Esophagus squamous epithelium (tissue), 5 donors: ENCODE data around the gene DOCK1. TPM values are rescaled to one million over a fixed set of nuclear protein-coding genes. Genes with fewer than 3 reads are reported as not detected.

Experiments used
- DNase-seq: peaks from one replicate; lab custom pipeline; 2025; lab: John Stamatoyannopoulos, UW
- H3K27ac ChIP-seq, 4 donors: fragments of 200-600 bp; sonication (generic); one replicate each; pipeline ENCODE4 v1.5.1; 2016 to 2019; ENCODE audit warnings: mild to moderate bottlenecking in 1 of 4
- H3K27me3 ChIP-seq, 4 donors: fragments of 200-600 bp; sonication (generic); 1 replicate in 3 of 4; 2 replicates in 1 of 4; pipeline versions ENCODE4 v1.5.1 to v1.6.0; 2017 to 2021; ENCODE audit warnings: antibody characterized with exemption in 1 of 4
- H3K36me3 ChIP-seq, 3 donors: fragments of 200-600 bp; sonication (generic); one replicate each; pipeline ENCODE4 v1.5.1; 2016 to 2019
- H3K4me1 ChIP-seq, 3 donors: fragments of 200-600 bp; sonication (generic); one replicate each; pipeline ENCODE4 v1.5.1; 2017 to 2019
- H3K4me3 ChIP-seq, 4 donors: fragments of 200-600 bp; sonication (generic); 1 replicate in 3 of 4; 2 replicates in 1 of 4; pipeline ENCODE4 v1.5.1; 2016 to 2019; ENCODE audit warnings: mild to moderate bottlenecking in 2 of 4, moderate library complexity in 1 of 4
- H3K9me3 ChIP-seq, 3 donors: fragments of 200-600 bp; sonication (generic); one replicate each; pipeline ENCODE4 v1.5.1; 2016 to 2019
- CTCF ChIP-seq, 6 experiments: fragments of 450-650 bp in 4 of 6; fragments of 200-600 bp in 2 of 6; sonication (generic) in 2 of 6; IDR thresholded peaks; one replicate each; pipeline ENCODE4 v1.5.1; 2016 to 2019; ENCODE audit warnings: antibody characterized with exemption in 6 of 6, mild to moderate bottlenecking in 4 of 6, moderate library complexity in 4 of 6
- POLR2A ChIP-seq, 4 donors: fragments of 450-650 bp; IDR thresholded peaks; one replicate each; pipeline ENCODE4 v1.6.1; 2017; ENCODE audit warnings: antibody characterized with exemption in 4 of 4, mild to moderate bottlenecking in 4 of 4, moderate library complexity in 3 of 4
- WGBS, 2 donors: methylation state at CpG; one replicate each; pipeline ENCODE4 v1.1.5; 2018; 5-methylcytosine and 5-hydroxymethylcytosine counted together
- intact Hi-C: fragments of 100-400 bp; cut with DNase I; formaldehyde crosslinking; loops from one replicate; pipeline ENCODE4 v1.15.0; 2022
- total RNA-seq, 4 donors: library from RNA; depleted of rRNA; stranded (reverse); fragments of >200 nt; gene quantifications; one replicate each; pipeline ENCODE4 v1.1.0, GENCODE V29; 2016
- donor health status: DM: yes; HTN: yes; CAD: no.

The DOCK1 gene
- total RNA-seq, 4 donors from 2014 or later = 31.8 to 83.4 (median 49.8) TPM

GRCh38 chr10:127272076-127272475 lies 366.8 kb downstream of the DOCK1 start:
- no peak for TF ChIP-seq CTCF (IDR thresholded peaks at IDR 0.05)
- TF ChIP-seq POLR2A (IDR thresholded peaks at IDR 0.05) = no peak
- 77 to 97% methylated on average over 3 to 4 of the region's 4 CpGs for WGBS, 2 donors
- intact Hi-C loops = no loop called here
- no peaks in the 10 kb centered on the region for H3K9me3 ChIP-seq
- no peaks in the 10 kb centered on the region for H3K4me1 ChIP-seq
- no peak overlapping the region for H3K4me3 ChIP-seq
- no peaks in the 10 kb centered on the region for H3K27me3 ChIP-seq
- no peak overlapping the region for H3K27ac ChIP-seq
- no peak for DNase-seq
- peaks cover 0 to 36% (median 0%) of the 10 kb centered on the region in 3 donors for H3K36me3 ChIP-seq

GRCh38 chr10:127275272-127275671 lies 370.0 kb downstream of the DOCK1 start:
- intact Hi-C loops = no loop called here
- no peaks in the 10 kb centered on the region for H3K9me3 ChIP-seq

GRCh38 chr10:127275793-127276450 lies 370.7 kb downstream of the DOCK1 start:
- intact Hi-C loops = no loop called here
- Histone ChIP-seq H3K36me3 (peaks cover 0 to 26% (median 0%) of the 10 kb centered on the region in 3 donors), H3K9me3 (no peaks in the 10 kb centered on the region), H3K27me3 (no peaks in the 10 kb centered on the region), H3K4me3 (no peak overlapping the region), H3K4me1 (no peaks in the 10 kb centered on the region), H3K27ac (no peak overlapping the region)
- 92 to 95% methylated on average over 10 of the region's 10 CpGs for WGBS, 2 donors
- TF ChIP-seq CTCF (IDR thresholded peaks at IDR 0.05) = no peak
- TF ChIP-seq POLR2A (IDR thresholded peaks at IDR 0.05) = no peak
- DNase-seq = no peak

More at GRCh38 chr10:127275272-127275671, 370.0 kb downstream of the DOCK1 start:
- DNase-seq = no peak
- TF ChIP-seq POLR2A (IDR thresholded peaks at IDR 0.05) (no peak), CTCF (IDR thresholded peaks at IDR 0.05) (no peak)
- peaks cover 0 to 23% (median 0%) of the 10 kb centered on the region in 3 donors for H3K36me3 ChIP-seq
- no peak overlapping the region for H3K27ac ChIP-seq
- WGBS, 2 donors = 92 to 98% methylated on average over 6 of the region's 6 CpGs
- no peaks in the 10 kb centered on the region for H3K4me1 ChIP-seq
- H3K27me3 ChIP-seq = no peaks in the 10 kb centered on the region
- no peak overlapping the region for H3K4me3 ChIP-seq

- DNase-seq = no peak
- Histone ChIP-seq H3K4me3 (no peak overlapping the region), H3K27ac (no peak overlapping the region), H3K9me3 (no peaks in the 10 kb centered on the region), H3K27me3 (no peaks in the 10 kb centered on the region), H3K4me1 (no peaks in the 10 kb centered on the region), H3K36me3 (peaks cover 0 to 26% (median 0%) of the 10 kb centered on the region in 3 donors)
- TF ChIP-seq CTCF (IDR thresholded peaks at IDR 0.05) = no peak
- TF ChIP-seq POLR2A (IDR thresholded peaks at IDR 0.05) = no peak
- 67 to 69% methylated on average over 4 of the region's 4 CpGs for WGBS, 2 donors
- intact Hi-C loops = no loop called here
Measured at GRCh38 chr10:127276794-127277462, 371.7 kb downstream of the DOCK1 start.

- 62 to 72% methylated on average over 5 of the region's 5 CpGs for WGBS, 2 donors
- intact Hi-C loops = no loop called here
- DNase-seq = no peak
- Histone ChIP-seq H3K9me3 (no peaks in the 10 kb centered on the region), H3K27me3 (no peaks in the 10 kb centered on the region), H3K4me1 (no peaks in the 10 kb centered on the region), H3K36me3 (peaks cover 0 to 15% (median 0%) of the 10 kb centered on the region in 3 donors), H3K27ac (no peak overlapping the region), H3K4me3 (no peak overlapping the region)
- no peak for TF ChIP-seq POLR2A (IDR thresholded peaks at IDR 0.05)
- no peak for TF ChIP-seq CTCF (IDR thresholded peaks at IDR 0.05)
Measured at GRCh38 chr10:127278001-127278400, 372.8 kb downstream of the DOCK1 start.
